HG03469 (cell line): Measurements from ENCODE around the gene NUBP1.

ENCODE experiments used
- ATAC-seq: cut with Tn5 transposase; IDR thresholded peaks from one replicate; pipeline ENCODE4 v1.9.1; 2021; ENCODE audit warnings: mild to moderate bottlenecking, moderate library complexity, moderate number of reproducible peaks; ENCODE audit not compliant: unreplicated experiment

Gene NUBP1

DNA sequence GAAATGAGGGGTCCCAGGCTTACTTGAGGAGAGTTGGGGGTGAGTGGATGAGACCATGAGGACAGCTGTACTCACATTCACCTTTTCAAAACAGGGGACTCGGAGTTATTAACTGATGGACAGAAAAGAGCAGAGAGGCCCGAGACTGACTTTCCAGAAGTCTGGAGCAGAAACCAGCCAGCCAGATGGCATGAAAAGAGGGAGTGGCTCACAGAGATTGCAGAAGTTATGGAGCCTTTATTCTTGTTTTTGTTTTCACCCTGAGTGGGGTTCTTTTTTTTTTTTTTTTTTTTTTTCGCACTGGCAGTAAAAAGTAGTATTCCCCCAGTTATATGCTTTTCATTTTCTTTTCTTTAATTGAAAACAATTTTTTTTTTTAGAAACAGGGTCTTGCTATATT, 56.1 kb downstream of the NUBP1 start:
- ATAC-seq = no peak

DNA sequence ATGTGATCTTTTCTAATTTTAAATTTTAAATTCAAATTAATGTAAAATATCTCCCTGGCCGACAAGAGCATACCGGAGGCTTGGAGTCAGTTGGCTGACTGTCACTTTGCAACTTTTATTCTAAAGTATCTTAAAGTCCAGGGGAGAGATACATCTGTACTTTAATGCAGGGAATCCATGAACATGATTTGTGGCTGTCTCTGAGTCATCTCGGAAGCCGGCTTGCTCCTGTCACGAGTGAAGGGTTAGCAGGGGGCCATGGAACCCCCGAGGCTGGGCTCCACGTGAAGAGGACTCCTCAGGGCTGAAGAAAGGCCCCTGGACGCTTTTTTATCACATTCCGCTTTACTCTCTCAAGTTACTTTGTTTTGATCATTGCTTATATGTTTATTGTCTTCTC, 61.7 kb downstream of the NUBP1 start:
- no peak for ATAC-seq

DNA sequence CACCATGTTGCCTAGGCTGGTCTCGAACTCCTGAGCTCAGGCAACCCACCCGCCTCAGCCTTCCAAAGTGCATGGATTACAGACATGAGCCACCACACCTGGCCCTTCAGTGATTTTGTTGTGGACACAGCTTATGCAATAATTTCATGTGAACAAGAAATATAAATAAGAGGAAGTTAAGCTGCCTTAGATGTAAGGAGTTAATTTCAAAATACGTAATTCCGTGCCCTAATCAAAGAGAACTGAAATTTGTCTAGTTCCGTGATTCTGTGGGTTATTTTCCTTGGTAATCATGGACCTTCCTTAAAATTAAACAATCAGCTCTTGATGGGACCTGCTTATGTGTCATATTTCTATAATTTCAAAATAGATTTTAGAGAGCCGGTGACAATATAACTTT, 63.1 kb downstream of the NUBP1 start:
- ATAC-seq = no peak

DNA sequence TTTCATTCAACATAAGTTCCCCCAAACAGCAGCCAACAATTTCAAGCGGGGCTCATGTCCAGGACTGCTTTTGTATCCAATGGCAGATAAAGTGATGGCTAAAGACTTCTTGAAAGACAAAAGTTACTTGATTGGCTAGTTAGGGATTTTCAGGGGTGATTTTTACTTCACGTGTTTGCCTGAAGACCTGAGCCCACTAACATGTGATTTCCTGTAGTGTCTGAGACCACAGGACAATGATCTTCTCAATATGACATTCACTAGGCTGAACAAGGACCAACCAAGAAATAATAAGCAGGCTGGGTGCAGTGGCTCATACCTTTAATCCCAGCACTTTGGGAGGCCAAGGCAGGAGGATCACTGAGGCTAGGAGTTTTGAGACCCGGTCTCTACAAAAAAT, 64.6 kb downstream of the NUBP1 start:
- ATAC-seq = no peak

DNA sequence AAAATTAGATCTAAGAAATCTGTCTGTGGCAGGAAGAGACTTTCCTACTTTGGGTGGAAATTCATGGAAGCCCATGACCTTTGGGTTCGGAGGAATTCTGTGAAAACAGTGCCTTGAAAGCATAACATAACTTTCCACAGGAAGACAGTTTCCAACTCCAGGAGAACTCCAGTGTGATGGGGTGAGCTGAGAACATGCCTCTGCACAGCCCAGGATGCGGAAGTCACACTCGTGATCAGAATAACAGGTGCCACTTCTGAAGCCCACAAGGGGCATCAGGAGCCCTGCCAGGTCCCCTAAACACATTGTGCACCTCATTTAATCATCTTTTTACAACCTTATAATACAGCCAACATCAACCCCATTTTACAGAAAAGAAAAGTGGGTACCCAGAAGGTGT, 65.2 kb downstream of the NUBP1 start:
- ATAC-seq = no peak

DNA sequence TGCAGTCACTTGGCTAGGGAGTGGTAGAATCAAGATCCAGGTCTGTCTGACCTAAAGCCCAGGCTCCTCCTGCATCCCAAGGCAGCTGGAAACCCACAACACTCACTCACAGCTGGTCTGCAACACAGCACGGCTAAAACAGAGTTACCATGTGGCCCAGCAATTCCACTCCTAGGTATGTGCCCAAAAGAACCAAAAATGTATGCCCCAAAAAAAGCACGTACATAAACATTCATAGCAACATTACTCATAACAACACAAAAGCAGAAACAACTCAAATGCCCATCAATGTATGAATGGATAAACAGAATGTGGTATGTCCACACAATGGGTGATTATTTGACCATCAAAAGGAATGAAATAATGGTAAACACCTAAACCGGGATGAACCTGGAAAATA, 66.1 kb downstream of the NUBP1 start:
- ATAC-seq = no peak

DNA sequence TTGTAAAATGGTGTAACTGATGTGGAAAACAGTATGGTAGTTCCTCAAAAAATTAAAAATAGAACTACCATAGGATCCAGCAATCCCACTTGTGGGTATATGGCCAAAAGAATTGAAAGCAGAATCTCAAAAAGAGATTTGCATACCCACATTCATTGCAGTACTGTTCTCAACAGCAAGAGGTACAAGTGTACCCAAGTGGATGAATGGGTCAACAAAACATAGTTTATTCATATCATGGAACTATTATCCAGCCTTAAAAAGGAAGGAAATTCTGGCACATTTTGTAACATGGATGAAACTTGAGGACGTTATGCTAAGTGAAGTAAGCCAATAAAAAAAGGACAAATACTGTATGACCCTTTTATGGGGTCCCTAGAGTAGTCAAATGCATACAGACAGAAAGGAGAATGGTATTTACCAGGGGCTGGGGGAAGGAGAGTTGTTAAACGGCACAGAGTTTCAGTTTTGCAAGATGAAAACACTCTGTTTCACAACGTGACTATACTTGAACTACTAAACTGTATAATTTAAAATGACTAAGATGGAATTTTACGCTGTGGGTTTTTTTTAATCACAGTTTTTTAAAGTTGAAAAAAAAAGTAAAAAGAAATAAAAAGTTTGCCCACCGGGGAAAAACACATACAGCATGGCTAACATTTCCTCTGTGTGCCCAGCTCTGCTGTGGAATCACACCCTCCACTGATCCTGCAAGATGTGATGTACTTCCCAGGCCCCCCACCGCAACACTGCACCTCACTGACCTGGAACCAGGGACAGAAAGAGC, 68.9 kb downstream of the NUBP1 start:
- peak; percentile 41 for ATAC-seq

DNA sequence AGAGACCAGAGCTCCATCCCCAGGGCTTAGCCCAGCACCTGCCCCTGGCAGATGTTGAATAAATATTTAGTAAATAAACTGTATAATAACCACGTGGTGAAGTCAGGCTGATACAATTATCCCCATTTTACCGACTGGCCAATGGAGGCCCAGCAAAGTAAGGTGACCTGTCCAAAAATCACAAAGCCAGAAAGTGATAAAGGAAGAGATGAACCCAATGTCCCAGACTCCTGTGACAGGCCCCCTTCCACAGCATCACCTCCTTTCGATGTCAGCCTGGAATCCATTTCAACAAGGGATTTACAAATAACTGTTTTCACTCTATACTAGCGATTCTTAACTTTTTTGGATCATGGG, 69.4 kb downstream of the NUBP1 start:
- ATAC-seq = peak; percentile 8

DNA sequence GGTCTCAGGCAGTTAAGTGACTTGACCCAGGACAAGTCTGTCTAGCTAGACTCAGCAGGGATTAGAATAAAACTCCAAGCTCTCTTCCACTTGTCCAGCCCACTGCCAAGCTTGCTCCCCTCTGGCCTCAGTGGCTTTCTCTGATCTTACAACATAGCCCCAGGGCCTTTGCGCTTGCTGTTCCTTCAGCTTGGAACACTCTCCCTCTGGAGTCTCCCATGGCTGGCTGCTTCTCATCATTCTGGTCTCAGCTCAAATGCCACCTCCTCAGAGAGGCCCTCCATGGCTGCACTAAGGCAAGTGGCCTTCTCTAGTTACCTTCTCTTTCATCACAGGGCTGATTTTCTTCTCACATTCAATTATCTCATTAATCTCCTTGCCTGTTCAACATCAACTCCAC, 73.9 kb downstream of the NUBP1 start:
- no peak for ATAC-seq

DNA sequence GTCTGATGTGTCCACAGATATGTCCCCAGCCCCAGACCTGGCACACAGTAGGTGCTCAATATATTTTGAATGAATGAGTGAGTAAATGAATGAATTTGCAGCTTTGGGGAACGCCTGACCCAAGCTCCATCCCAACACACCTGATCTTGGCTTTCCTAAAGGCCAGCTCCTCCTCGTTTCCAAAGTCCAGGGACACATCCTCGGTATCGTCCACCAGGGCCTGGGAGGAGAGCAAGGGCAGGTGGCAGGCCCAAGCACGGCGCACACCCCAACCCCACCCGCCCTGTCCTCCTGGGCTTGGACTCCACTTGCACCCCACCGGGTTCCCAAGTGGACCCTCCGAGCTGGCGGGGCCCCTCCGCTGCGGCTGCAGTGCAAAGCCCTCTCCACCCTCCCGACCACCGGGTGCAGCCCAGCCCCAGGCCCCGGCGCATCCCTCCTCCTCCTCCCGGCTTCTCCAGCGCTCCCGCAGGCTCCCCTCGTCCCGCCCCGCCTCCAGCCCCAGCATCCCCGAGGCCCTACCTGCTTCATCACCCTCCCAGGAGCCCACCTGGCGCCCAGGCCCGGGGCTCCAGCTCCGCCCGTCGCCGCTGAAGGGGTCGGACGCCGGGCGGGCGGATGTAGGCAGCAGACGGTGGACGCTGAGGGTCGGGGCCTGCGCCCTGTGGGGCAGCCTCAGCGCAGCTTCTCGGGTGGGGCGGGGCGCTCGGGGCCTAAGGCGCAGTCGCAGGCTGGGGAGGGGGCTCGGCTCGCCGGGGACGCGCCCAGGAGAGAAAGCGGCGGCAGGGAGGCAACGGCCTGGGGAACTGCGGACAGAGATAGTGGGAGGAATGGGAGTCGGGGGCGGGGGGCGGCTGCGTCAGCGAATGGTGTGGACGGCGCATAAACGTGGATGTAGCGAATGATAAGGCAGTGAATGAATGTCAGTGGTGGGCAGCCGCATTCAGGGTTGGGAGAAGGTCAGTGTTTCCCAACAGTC, 74.6 kb downstream of the NUBP1 start, which contains the start of gene TVP23A:
TVP23A (minus strand) TSS at position 832 of the 979 bp plus-strand sequence; CDS start at position 531, 301 bp downstream.
- no peak for ATAC-seq
